ENCODE measurements around the gene FKBP2. TPM values are rescaled to one million over a fixed set of nuclear protein-coding genes. Genes with fewer than 3 reads are reported as not detected.

The FKBP2 gene
- total and polyA plus RNA-seq, 2 of the 4 experiments (the other 2 are of a cell fraction), result 36.2 to 76.4 TPM

- H2BK15ac ChIP-seq (ENCODE audit: low read depth, low read length), result no peak overlapping the region
- ChIA-PET POLR2A (ENCODE audit: unreplicated experiment) (no interaction called here), CTCF (interaction anchor here (0.6 to 1.7 kb wide), 2 partner anchors 51 to 69 kb away, joined by 3 read pairs; no protein-coding TSS in a partner anchor)
- peak overlapping the region; percentile 23 to 36; a peak in 2 of 4 replicates for H4K8ac ChIP-seq (ENCODE audit: low read depth in 2 of 2, low read length in 2 of 2)
- H3K4me2 ChIP-seq (ENCODE audit: low read depth, low read length), result peak overlapping the region; percentile 98
- peak overlapping the region; percentile 99 for H2AFZ ChIP-seq (replicated peaks; ENCODE audit: low read length, poor library complexity)
- H4K91ac ChIP-seq (ENCODE audit: insufficient read depth, low read depth, low read length), result peak overlapping the region; percentile 34; the same call in 1 of the 2 replicates
- intact Hi-C loops (cut with micrococcal nuclease), result loop anchor here (1.0 kb wide), 1 partner anchor 51 kb away; no protein-coding TSS in a partner anchor
- TF ChIP-seq USF2 (IDR thresholded peaks at IDR 0.05; ENCODE audit: low read depth, low read length), result no peak
- 0 out of 2 replicates have a peak overlapping the region, but pooled peaks have one; percentile 29 for H3K14ac ChIP-seq (replicated peaks; ENCODE audit: low read depth, low read length)
- peak overlapping the region; percentile 60 for H2AK9ac ChIP-seq (replicated peaks; ENCODE audit: low read depth, low read length, poor library complexity)
- H2BK20ac ChIP-seq (ENCODE audit: low read depth, low read length), result no peak overlapping the region
- H3K27ac ChIP-seq (ENCODE audit: insufficient read depth, low read length), result no peak overlapping the region
- H3K9me3 ChIP-seq (ENCODE audit: control insufficient read depth, insufficient read depth, low read length), result no peaks in the 10 kb centered on the region
- H2BK5ac ChIP-seq (ENCODE audit: low read depth, low read length, poor library complexity, severe bottlenecking), result no peak overlapping the region
- BruUV-seq (replicated peaks), result no TSS peak
- no peak overlapping the region for H3K56ac ChIP-seq (ENCODE audit: extremely low read depth, insufficient read depth, low read length)
- no peak for DNase-seq
- peak overlapping the region; percentile 48; the same call in 1 of the 2 replicates for H3K4ac ChIP-seq (ENCODE audit: low read depth, low read length)
- H3K4me3 ChIP-seq (ENCODE audit: insufficient read depth, low read depth, low read length), result peak overlapping the region; percentile 98
- in situ Hi-C loops (cut with MboI; ENCODE audit: low sequenced_read_pairs), result no loop called here
- peak overlapping the region; percentile 30; the same call in 1 of the 2 replicates for H2BK120ac ChIP-seq (ENCODE audit: low read depth, low read length)
- H4K20me1 ChIP-seq (ENCODE audit: insufficient read depth, low read length), result peaks cover 10% of the 10 kb centered on the region
- ATAC-seq (ENCODE audit: low read depth), result no peak; the same call in 1 of the 2 replicates
- H3K4me1 ChIP-seq (ENCODE audit: control insufficient read depth, insufficient read depth, low read length), result peaks cover 10% of the 10 kb centered on the region
- WGBS, 2 experiments (ENCODE audit: extremely low coverage in 2 of 2, insufficient read length in 1 of 2), result 0% methylated on average over 4 of the region's 13 CpGs; no CpG with 5 or more reads in 1 of the 2 experiments
- H3K9ac ChIP-seq (ENCODE audit: low read depth, low read length), result no peak overlapping the region
- H2AK5ac ChIP-seq (ENCODE audit: low read depth, low read length), result 0 out of 2 replicates have a peak overlapping the region, but pooled peaks have one; percentile 31
- peaks cover 9% of the 10 kb centered on the region for H3K36me3 ChIP-seq (ENCODE audit: control insufficient read depth, insufficient read depth, low read length)
- dilution Hi-C loops (cut with HindIII; ENCODE audit: low sequenced_read_pairs, unreplicated experiment), result no loop called here
- no peak overlapping the region for H4K5ac ChIP-seq (ENCODE audit: low read depth, low read length)
- H3K18ac ChIP-seq (ENCODE audit: low read depth, low read length), result no peak overlapping the region
- no peaks in the 10 kb centered on the region for H3K9me1 ChIP-seq (ENCODE audit: insufficient read depth, low read length)
- H3K23ac ChIP-seq (ENCODE audit: low read depth, low read length), result peak overlapping the region; percentile 48; the same call in 1 of the 2 replicates
- H3K79me1 ChIP-seq (ENCODE audit: low read depth in 1 of 2, low read length in 2 of 2), result peaks cover 8 to 47% of the 10 kb centered on the region in 2 experiments
- H3K27me3 ChIP-seq (ENCODE audit: control insufficient read depth, insufficient read depth, low read length), result no peaks in the 10 kb centered on the region
These were observed 9.6 kb downstream of the FKBP2 start for GRCh38 chr11:64250415-64251015.
